D721Med (cell line): Measurements from ENCODE around the gene AP1S2.
A peak's percentile ranks its signal among the peaks of the same experiment; 100 is the strongest.

Experiments
- DNase-seq: peaks from one replicate; pipeline ENCODE4 v3.0.0; 2011; ENCODE audit warnings: low spot score; ENCODE audit not compliant: insufficient read length
- FAIRE-seq: peaks from 2 replicates; lab custom pipeline; 2011; peaks lifted over from hg19 to GRCh38; lab: Jason Lieb, UNC
- CTCF ChIP-seq: IDR thresholded peaks from 2 replicates; pipeline ENCODE4 v1.5.1; 2012; ENCODE audit warnings: mild to moderate bottlenecking, control low read depth; ENCODE audit not compliant: insufficient read depth; ENCODE audit errors: missing control alignments

AP1S2 gene

GRCh38 chrX:15812192-15812938, 42.2 kb downstream of the AP1S2 start:
- TF ChIP-seq CTCF = no peak
- DNase-seq = no peak
- FAIRE-seq = no peak

- FAIRE-seq = no peak
These were observed 46.4 kb downstream of the AP1S2 start for GRCh38 chrX:15808254-15808653.

GRCh38 chrX:15804563-15804962, 50.0 kb downstream of the AP1S2 start:
- no peak for DNase-seq
- TF ChIP-seq CTCF = no peak
- no peak for FAIRE-seq

More at GRCh38 chrX:15808254-15808653, 46.4 kb downstream of the AP1S2 start:
- DNase-seq = no peak
- no peak for TF ChIP-seq CTCF

GRCh38 chrX:15797707-15798106, 56.9 kb downstream of the AP1S2 start:
- TF ChIP-seq CTCF = no peak
- no peak for DNase-seq
- FAIRE-seq = no peak

DNA sequence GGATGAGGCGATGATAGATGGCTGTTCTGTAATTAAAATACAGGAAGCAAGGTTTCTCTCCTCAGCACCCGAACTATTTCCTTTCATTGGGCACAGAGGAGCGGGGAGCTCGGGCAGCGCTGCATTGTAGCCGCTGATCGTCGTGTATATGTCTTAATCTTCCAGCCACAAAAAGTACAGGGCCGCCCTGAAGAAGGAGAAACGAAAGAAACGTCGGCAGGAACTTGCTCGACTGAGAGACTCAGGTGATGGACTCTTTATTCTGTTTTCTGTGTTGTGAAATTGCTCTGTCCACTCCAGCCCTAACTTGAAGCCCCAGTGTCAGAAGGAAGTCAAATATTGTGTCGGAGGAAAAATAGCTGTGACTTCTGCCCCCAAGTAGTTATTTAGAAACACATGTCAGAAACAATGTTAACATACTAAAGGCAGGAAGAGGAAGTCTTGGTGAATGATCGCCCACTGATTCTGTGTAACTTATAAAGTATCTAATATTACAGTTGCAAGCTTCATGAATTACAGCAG, 63.8 kb downstream of the AP1S2 start:
- FAIRE-seq (no peak), DNase-seq (no peak)
- TF ChIP-seq CTCF = no peak

DNA sequence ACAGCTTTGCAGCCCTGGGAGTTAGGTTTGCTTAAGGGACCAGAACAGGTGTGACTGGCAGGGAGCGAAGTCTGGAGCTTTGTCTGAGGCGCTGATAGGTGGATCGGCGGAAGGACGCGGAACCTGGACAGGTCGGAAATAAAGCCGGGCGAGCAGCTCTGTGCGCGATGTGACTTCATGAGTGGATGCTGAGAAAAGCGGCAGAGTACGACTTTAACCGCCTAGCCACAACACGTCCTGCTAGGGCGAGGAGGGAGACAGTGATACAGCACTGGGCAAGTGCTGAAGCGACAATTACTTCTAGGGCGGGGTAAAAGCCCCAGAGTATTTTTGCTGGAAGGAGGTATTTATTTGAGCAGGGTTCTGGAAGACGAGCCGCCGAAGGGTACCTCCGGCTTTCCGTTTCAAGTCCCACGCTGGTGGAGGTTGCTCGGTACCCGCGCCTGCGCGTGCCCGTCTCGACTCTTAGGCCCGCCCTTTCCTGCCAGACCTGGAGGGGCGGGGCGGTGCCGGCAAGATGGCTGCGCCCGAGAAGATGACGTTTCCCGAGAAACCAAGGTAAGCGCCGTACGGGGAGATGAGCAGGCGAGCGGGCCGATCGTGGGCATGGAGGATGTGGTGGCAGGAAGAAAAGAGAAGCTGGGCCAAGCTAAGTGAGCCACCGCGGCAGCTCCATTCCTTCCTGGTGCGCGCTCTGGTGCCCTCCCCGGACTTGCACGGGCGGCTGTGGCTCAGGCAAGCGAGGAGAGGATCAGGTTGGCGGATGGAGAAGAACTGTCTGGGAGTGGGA, 64.4 kb downstream of the AP1S2 start, which contains the start of gene ZRSR2:
Gene ZRSR2, plus strand, starts transcription at position 506 of the 790 bp plus-strand sequence. Its CDS starts 12 bp downstream, at position 518.
- no peak for TF ChIP-seq CTCF
- FAIRE-seq = no peak
- DNase-seq = peak; percentile 50
